Measurements from ENCODE around the gene LINGO3.
"Not testable (repeated sequence)": the region's sequence is repeated elsewhere in the genome, so short reads cannot be mapped to it uniquely, and the experiment has no call there.

Gene LINGO3

GRCh38 chr19:2303211-2303798, 4.6 kb downstream of the LINGO3 start:
- DNase-seq = no peak

DNA sequence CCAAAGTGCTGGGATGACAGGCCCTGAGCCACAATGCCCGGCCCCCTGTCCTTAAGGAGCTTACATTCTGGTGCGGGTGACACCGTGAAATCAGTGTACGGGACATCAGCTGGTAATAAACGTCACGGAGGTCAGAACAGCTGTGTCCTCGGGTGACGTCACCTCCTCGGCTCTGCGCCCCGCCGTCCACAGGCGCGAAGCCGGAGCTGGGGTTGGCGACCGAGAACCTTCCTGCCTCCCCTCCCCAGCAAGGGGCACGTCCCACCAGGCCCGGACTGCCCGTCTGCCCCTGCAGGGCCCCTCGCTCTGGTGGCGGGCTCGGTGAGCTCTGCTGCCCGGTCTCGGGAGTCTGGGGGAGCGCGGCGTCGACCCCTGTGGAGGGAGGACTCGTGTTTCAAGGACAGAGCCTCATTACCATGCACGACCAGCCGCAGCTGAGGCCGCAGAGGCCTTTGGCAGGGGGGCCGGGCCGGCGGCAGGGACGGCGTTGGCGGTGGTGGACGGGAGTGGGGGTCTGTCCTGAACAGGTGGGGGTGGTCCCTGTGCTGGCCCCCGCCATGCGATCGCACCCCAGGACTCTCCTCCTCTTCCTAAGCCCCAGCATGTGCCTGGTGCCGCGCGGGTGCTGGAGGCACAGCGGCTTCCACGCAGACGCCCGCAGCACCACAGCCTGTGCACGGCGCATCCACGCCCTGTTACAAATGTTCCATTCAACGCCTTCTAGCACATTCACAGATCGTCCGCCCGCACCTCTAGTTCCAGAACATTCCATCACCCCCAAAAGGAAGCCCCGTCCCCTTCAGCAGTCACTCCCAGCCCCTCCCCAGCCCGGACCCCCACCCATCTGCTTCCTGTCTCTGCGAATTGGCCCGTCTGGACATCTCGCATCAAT, 5.4 kb downstream of the LINGO3 start:
- no peak for DNase-seq

- DNase-seq = no peak
These were observed 7.4 kb downstream of the LINGO3 start for GRCh38 chr19:2300533-2300932.

GRCh38 chr19:2296141-2296540, 11.8 kb downstream of the LINGO3 start:
- DNase-seq = no peak

DNA sequence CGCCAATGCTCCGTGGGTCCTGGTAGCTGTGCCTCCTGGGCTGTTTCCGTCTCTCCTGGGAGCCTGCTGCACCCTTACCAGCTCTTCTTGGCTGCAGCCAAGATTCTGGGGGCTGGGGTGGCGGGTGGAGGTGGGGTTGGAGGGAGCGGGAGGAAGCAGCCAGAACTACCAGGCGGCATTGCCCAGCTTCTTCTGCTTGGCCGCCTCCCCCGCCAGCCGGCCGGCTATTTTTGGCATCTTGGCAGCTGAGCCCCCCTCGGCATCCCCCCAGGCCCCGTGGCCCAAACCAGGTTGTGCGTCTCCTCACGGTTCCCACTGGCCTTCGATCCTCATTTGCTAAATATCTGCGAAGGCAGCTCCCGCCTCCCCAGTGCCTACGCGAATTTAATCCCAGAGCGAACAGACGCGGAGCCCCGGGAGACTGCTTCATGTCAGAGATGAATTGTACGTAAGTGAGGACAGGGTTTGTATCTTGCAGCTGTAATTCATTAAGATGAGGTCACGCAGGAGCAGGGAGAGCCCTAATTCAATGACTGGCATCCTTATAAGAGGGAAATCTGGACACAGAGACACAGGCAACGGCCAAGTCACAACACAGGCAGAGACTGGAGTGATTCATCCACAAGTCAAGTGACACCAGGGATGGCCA, 13.1 kb downstream of the LINGO3 start:
- DNase-seq = no peak

- no peak for DNase-seq
These were observed 16.7 kb downstream of the LINGO3 start for GRCh38 chr19:2291185-2291751.

- DNase-seq = peak; percentile 82
These were observed 17.3 kb downstream of the LINGO3 start for GRCh38 chr19:2290441-2291184.

DNA sequence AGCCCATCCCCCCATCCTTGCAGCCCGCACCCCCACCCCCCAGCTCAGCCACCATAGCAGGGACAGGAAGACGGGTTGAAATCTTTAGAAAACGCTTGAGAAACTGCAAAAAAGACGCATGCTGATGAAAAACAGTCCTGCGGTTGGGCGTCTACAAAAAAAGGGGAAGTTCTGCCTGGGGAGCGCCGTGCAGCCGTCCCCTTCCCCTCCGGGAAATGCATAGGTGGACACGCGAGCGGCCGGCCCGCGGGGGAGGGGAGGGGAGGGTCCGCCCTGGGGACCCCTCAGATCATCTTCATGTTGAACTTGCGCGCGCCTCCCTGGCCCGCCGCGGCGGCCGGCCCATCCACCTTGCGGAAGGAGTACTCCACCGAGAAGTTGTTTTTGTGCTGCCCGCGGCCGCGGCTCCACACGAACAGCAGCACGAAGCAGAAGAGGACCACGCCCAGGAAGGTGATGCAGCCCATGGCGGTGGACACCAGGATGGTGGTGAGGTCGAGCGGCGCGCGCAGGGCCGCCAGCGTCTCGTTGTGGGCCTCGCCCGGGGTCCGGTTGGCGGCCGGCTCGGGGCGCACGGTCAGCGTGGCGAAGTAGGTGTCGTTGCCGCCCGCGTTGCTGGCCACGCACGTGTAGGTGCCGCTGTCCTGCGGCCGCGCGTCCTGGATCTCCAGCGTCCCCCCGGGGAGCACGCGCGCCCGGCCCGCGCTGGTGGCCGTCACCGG, 18.1 kb downstream of the LINGO3 start:
- DNase-seq = peak; percentile 90

- peak; percentile 72 for DNase-seq
These were observed 18.9 kb downstream of the LINGO3 start for GRCh38 chr19:2288818-2289713.

DNA sequence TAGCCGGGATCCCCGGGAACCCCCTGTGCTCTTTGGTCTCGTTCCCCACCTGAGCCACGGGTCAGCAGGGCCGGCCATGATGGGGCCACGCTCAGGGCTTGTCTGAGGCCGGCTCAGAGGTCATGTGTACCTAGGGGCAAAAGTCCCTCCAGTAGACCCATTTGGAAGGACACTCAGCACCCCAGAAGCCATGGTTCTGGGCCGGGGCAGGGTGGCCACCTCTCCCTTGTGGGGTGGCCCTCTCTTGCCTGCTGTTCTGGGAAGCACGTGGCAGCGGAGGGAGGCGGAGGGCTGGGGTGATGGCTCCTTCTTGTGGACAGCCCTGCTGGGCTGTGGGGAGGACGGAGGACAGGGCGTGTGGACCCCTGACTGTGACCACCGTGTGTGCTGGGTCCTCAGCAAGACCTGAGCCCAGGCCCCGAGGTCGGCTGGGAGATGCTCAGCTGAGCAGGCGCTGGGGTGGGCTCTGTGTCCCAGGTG, 19.6 kb downstream of the LINGO3 start:
- no peak for DNase-seq

GRCh38 chr19:2287585-2288337, 20.2 kb downstream of the LINGO3 start:
- DNase-seq = no peak

- DNase-seq = no peak
These were observed 21.4 kb downstream of the LINGO3 start for GRCh38 chr19:2286402-2287140.

DNA sequence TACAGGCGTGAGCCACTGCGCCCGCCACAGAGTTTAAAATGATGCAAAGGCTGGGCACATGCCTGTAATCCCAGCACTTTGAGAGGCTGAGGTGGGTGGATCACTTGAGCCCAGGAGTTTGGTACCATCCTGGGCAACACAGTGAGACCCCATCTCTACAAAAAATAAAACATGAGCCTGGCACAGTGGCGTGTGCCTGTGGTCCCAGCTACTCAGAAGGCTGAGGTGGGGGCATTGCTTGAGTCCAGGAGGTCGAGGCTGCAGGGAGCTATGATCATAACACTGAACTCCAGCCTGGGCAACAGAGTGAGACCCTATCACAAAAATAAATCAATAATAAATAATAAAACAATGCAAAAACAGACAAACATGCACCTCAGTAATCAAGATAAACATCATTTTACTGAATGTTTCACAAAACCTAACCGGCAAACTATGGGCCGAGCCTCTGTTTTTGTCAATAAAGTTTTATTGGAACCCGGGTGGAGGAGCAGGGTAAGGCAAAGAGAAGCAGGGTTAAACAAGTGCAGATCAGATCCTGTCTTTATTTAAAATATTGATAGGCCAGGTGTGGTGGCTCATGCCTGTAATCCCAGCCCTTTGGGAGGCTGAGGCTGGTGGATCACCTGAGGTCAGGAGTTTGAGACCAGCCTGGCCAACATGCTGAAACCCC, 24.0 kb downstream of the LINGO3 start:
- no peak for DNase-seq

DNA sequence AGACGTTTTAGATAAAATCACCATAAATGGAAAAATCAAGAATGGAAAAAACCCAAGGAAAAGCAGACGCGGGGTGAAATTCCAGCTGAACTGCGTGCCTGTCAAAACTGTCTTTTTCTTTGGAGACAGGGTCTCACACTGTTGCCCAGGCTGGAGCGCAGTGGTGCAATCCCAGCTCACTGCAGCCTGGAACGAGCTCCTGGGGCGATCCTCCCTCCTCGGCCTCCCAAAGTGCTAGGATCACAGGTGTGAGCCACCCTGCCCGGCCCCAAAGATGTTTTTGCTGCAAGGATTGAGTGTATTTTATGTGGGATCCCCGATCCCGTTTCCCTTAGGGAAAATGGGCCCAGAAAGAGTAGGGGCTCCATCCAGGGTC, 25.1 kb downstream of the LINGO3 start:
- DNase-seq = no peak

- DNase-seq = peak; percentile 40
These were observed 25.7 kb downstream of the LINGO3 start, which contains the start of gene PEAK3 for GRCh38 chr19:2282062-2282861. TSS of gene PEAK3 (minus strand) at chr19:2282175. CDS start at chr19:2280931, 1,244 bp downstream.

GRCh38 chr19:2281265-2282061, 26.5 kb downstream of the LINGO3 start:
- DNase-seq = not testable (repeated sequence)
